Metanephros (tissue), 2 donors: ENCODE results near the gene GPR180. TPM values are rescaled to one million over a fixed set of nuclear protein-coding genes. Genes with fewer than 3 reads are reported as not detected.

Experiments
- small RNA-seq: library from RNA; depleted of rRNA; stranded (forward); fragments of <200 nt; gene quantifications from one replicate; pipeline ENCODE3, GENCODE V24; 2014; ENCODE audit warnings: low replicate concordance
- total RNA-seq: library from RNA; depleted of rRNA; stranded (reverse); fragments of >200 nt; gene quantifications from one replicate; pipeline ENCODE4 v1.2.3, GENCODE V29; 2014

GPR180 gene
- 6.7 TPM for total RNA-seq

DNA sequence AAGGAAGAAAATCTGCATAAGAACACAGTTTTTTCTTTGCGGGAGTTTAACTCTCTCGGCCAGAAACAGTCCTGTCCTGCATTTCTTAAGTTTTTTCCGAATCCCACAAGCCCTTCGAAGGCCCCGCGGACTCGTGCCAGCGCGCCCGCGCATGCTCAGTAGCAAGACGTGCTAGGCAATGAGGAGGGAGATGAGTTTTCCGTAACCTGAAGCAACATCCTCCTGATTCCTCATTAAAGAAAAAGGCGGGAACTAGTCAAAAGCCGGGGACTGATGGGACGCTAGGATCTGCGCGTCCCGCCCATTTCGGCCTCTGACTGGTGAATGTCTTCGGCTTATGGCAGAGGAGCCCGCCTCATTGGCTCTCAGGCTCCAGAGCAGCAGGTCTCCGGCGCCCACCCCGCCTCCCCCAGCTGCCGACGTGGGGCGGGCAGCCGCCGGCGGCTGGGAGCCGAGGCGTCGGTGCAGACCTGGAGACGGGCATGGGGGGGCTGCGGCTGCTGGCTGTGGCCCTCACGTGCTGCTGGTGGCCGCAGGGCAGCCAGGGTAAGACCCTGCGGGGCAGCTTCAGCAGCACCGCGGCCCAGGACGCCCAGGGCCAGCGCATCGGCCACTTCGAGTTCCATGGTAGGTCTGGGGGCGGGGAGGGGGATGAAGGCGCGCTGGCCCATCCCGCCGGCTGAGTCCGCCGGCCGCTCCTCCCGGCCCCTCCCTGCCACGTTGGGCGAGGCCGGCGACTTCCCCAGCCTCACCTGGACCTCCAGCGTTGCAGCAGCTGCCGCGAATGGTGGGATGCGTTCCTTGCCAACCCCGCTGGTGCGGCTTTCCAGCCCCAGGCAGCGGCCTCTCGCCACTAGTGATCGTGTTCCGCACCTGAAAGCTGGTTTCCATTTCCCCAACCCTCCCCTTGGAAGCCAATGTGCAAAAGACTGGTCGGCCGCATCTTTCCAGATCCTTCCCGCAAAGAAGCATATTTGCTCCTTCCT is at the start of gene GPR180:
GPR180 (plus strand) TSS at position 412 of the 986 bp plus-strand sequence; CDS start at position 483, 71 bp downstream.

DNA sequence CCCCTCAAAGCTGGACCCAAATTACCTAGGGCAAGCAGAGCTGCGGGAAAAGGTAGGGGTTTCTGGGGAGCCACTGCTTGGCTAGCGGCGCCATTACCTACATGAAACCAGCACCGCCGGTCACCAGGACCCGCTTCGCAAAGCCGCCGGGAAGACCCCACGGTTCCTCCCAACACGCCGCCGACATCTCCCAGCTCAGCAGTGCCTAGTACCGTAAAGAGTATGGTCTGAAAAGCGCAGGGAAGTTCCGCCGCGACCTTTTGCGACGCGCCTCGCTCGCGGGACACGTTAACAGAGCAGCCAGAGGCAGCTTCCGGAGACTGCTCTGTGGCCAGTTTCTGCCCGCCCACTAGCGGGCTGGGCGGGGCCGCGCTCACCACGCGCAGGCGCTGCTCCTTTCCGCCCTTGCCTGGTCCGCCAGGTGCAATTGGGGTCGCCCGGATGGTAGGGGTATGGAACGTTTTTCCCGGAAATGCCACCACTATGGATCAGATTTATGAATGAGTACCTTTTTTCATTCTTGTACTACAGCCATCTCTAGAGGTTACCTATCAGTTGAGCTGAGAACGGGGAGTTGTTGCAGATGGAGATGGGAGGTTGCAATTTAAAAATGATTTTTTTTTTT is 5.6 kb upstream of the GPR180 start, which contains the start of gene TGDS:
TGDS (minus strand) TSS at position 203 of the 625 bp plus-strand sequence; CDS start at position 187, 16 bp downstream.

Small RNA genes lying within 50 kb of the gene (small RNA-seq; reads per million reads assigned to genes)
- not detected for gene RNA5SP36

Other genes with a start within 250 kb of the GPR180 start
- gene DCT, start 122.2 kb upstream of the GPR180 start, total RNA-seq, result 0.41 TPM
- 16.4 TPM for gene TGDS, start 5.7 kb upstream of the GPR180 start, total RNA-seq
- not detected for gene SOX21, start 110.7 kb downstream of the GPR180 start, total RNA-seq